ENCODE results near the gene A4GNT. TPM values are rescaled to one million over a fixed set of nuclear protein-coding genes. Genes with fewer than 3 reads are reported as not detected.

A4GNT gene
- total and polyA plus RNA-seq, 2 of the 8 experiments (the other 6 are each of a cell fraction or from before 2014, with no cell fraction given), result not detected

DNA sequence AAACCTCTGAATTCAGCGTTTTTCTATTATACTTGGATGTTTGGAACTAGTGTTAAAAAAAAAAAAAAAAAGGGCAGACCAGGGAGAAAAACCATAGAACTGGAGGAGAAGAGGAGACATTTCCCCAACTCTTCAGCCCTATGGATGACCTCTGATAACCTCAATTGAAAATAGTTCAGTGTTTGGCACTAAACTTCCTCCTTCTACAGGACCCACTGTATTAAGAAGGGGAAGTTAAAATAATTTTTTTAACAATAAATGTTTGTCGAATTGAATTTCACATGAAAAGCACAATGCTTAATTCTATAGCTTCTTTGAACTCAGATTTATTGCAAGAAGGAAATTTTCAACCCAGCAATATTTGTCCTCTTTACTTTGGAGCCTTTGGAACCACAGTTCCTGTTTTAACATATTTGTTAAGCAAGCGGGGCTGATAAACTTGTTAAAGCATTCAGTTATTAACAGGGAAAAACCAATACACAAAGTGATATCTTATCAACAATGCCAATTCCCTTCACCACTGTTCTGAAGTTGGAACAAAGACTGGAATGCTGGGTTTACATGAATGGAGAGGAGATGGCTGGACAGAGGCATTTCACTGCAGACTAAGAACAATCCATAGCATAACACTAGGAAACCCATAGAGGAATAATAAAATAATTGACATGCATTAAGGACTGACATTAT, 3.1 kb upstream of the A4GNT start:
- Histone ChIP-seq H2BK12ac (ENCODE audit: low read depth, low read length) (no peak overlapping the region), H3K4me3 (ENCODE audit: extremely low read depth in 1 of 4, insufficient read depth in 2 of 4, low read depth in 3 of 4, low read length in 4 of 4) (no peak overlapping the region), H2AK5ac (ENCODE audit: low read depth, low read length) (no peak overlapping the region), H3K23ac (ENCODE audit: insufficient read length) (no peak overlapping the region), H3K9ac (replicated peaks in 1 of 4; ENCODE audit: extremely low read depth in 1 of 4, low read depth in 3 of 4, low read length in 3 of 4) (no peak overlapping the region), H2BK120ac (replicated peaks; ENCODE audit: low read depth, low read length) (no peak overlapping the region), H3K4me2 (ENCODE audit: insufficient read depth in 1 of 2, low read depth in 2 of 2, low read length in 2 of 2) (no peak overlapping the region), H3K23me2 (ENCODE audit: low read depth, low read length) (no peaks in the 10 kb centered on the region), H3K79me2 (ENCODE audit: control insufficient read depth in 1 of 2, insufficient read depth in 2 of 2, low read length in 2 of 2) (no peaks in the 10 kb centered on the region), H4K91ac (replicated peaks; ENCODE audit: insufficient read length, low read length) (no peak overlapping the region), H3K18ac (ENCODE audit: extremely low read depth, low read length) (no peak overlapping the region), H2BK5ac (ENCODE audit: low read depth, low read length) (no peak overlapping the region), H4K8ac (ENCODE audit: extremely low read depth, insufficient read depth, low read length) (no peak overlapping the region), H3K27me3 (replicated peaks in 1 of 4; ENCODE audit: control insufficient read depth in 3 of 4, extremely low read depth in 1 of 4, insufficient read depth in 3 of 4, low read length in 3 of 4) (no peaks in the 10 kb centered on the region), H3K14ac (ENCODE audit: insufficient read length) (no peak overlapping the region), H2BK15ac (ENCODE audit: low read length) (no peak overlapping the region), H3K36me3 (ENCODE audit: control insufficient read depth in 2 of 4, insufficient read depth in 4 of 4, low read length in 3 of 4) (no peaks in the 10 kb centered on the region), H3K27ac (ENCODE audit: low read depth, low read length) (no peak overlapping the region), H3K4ac (replicated peaks; ENCODE audit: insufficient read length, low read depth, low read length) (no peak overlapping the region), H3K9me3 (ENCODE audit: insufficient read depth in 2 of 2, low read depth in 1 of 2, low read length in 1 of 2) (no peaks in the 10 kb centered on the region), H2BK20ac (ENCODE audit: low read length) (no peak overlapping the region), H3K56ac (replicated peaks; ENCODE audit: insufficient read length, low read depth, low read length) (no peak overlapping the region), H3K79me1 (ENCODE audit: low read depth, low read length) (no peaks in the 10 kb centered on the region), H4K5ac (ENCODE audit: insufficient read length, low read depth, low read length) (no peak overlapping the region), H2AFZ (ENCODE audit: low read length) (no peak overlapping the region), H3K4me1 (replicated peaks in 1 of 4; ENCODE audit: control insufficient read depth in 3 of 4, insufficient read depth in 4 of 4, low read length in 3 of 4) (no peaks in the 10 kb centered on the region), H4K20me1 (replicated peaks in 1 of 2; ENCODE audit: control insufficient read depth in 1 of 2, insufficient read depth in 2 of 2, low read length in 2 of 2) (no peaks in the 10 kb centered on the region)
- no peak for DNase-seq (ENCODE audit: low read depth in 1 of 2, low spot score in 2 of 2)
- FAIRE-seq, result no peak
- ChIA-PET CTCF (ENCODE audit: partially characterized antibody) (interaction anchor here (1.3 kb wide), 1 partner anchor 17 kb away, joined by 4 read pairs; no protein-coding TSS in a partner anchor), POLR2A (ENCODE audit: partially characterized antibody) (no interaction called here)
- WGBS, 2 experiments (ENCODE audit: extremely low coverage in 1 of 2, insufficient coverage in 1 of 2, insufficient read length in 1 of 2, insufficient replicate concordance in 2 of 2, low coverage in 1 of 2, low lambda C conversion rate in 2 of 2, missing lambda C conversion rate in 1 of 2), result 83% methylated on average over 3 of the region's 3 CpGs; no CpG with 5 or more reads in 1 of the 2 experiments
- TF ChIP-seq E2F6 (IDR thresholded peaks at IDR 0.05) (no peak), HDAC2 (IDR thresholded peaks at IDR 0.05; ENCODE audit: borderline replicate concordance in 1 of 2, low read depth in 2 of 2, low read length in 2 of 2) (no peak), FOSL1 (IDR thresholded peaks at IDR 0.05; ENCODE audit: insufficient read depth, low read depth, low read length) (no peak), CHD1 (IDR thresholded peaks at IDR 0.05; ENCODE audit: low read depth, low read length) (no peak), SIRT6 (IDR thresholded peaks at IDR 0.05; ENCODE audit: low read length) (no peak), RAD21 (IDR thresholded peaks at IDR 0.05 in 1 of 2, conservative IDR thresholded peaks at IDR 0.05 in 1 of 2; ENCODE audit: low read depth in 2 of 2, low read length in 2 of 2) (no peak), BACH1 (IDR thresholded peaks at IDR 0.05; ENCODE audit: low read length) (no peak), TAF7 (optimal IDR thresholded peaks at IDR 0.05; ENCODE audit: borderline replicate concordance, low read depth, low read length) (no peak), KDM4A (IDR thresholded peaks at IDR 0.05; ENCODE audit: low read depth, low read length, severe bottlenecking) (no peak), JUND (IDR thresholded peaks at IDR 0.05; ENCODE audit: low read length) (no peak), BRCA1 (IDR thresholded peaks at IDR 0.05; ENCODE audit: low read depth, low read length) (no peak), SRF (IDR thresholded peaks at IDR 0.05; ENCODE audit: low read depth, low read length) (no peak), YY1 (IDR thresholded peaks at IDR 0.05; ENCODE audit: low read depth, low read length) (no peak)

Data from H1 (cell line).